Prostate gland (tissue), 2 donors: ENCODE results near the gene FAM162A. TPM values are rescaled to one million over a fixed set of nuclear protein-coding genes. Genes with fewer than 3 reads are reported as not detected.

ENCODE experiments used
- DNase-seq: peaks from one replicate; pipeline ENCODE4 v3.0.0-alpha.2; 2019; ENCODE audit warnings: low spot score
- H3K27ac ChIP-seq, 2 donors: fragments of 200-600 bp; sonication (generic); 2 replicates each; pipeline ENCODE4 v1.5.1; 2017 to 2019
- H3K27me3 ChIP-seq: fragments of 200-600 bp; sonication (generic); replicated peaks from 2 replicates; pipeline ENCODE4 v1.5.1; 2019; ENCODE audit not compliant: insufficient read depth
- H3K36me3 ChIP-seq, 2 donors: fragments of 200-600 bp; sonication (generic); 1 replicate in 1 of 2; 2 replicates in 1 of 2; pipeline versions ENCODE4 v1.5.1 to v1.8.1; 2017 to 2019
- H3K4me1 ChIP-seq: fragments of 200-600 bp; sonication (generic); replicated peaks from 2 replicates; pipeline ENCODE4 v1.5.1; 2019
- H3K4me3 ChIP-seq, 2 donors: fragments of 200-600 bp; sonication (generic); 2 replicates each; pipeline ENCODE4 v1.5.1; 2017 to 2019
- H3K9me3 ChIP-seq: fragments of 200-600 bp; sonication (generic); 2 replicates; pipeline ENCODE4 v1.5.1; 2017
- POLR2A ChIP-seq: fragments of 450-650 bp; IDR thresholded peaks from one replicate; pipeline ENCODE4 v1.6.1; 2016; ENCODE audit warnings: antibody characterized with exemption, mild to moderate bottlenecking
- POLR2AphosphoS5 ChIP-seq: sonication (generic); formaldehyde crosslinking; IDR thresholded peaks from one replicate; pipeline ENCODE4 v1.6.1; 2017; ENCODE audit warnings: antibody characterized with exemption
- WGBS: methylation state at CpG from one replicate; pipeline ENCODE4 v1.1.5; 2018; 5-methylcytosine and 5-hydroxymethylcytosine counted together
- intact Hi-C: fragments of 100-400 bp; cut with DNase I; formaldehyde crosslinking; loops from one replicate; pipeline ENCODE4 v1.14.2; 2022
- total RNA-seq, 2 donors: library from RNA; depleted of rRNA; stranded (reverse); fragments of >200 nt; gene quantifications; one replicate each; pipeline ENCODE4 v1.1.0, GENCODE V29; 2016
- TF ChIP-seq, protein P1 (sequence below), 4 experiments: fragments of 200-600 bp in 2 of 4; fragments of 450-650 bp in 2 of 4; sonication (generic) in 2 of 4; IDR thresholded peaks; 1 replicate in 3 of 4; 2 replicates in 1 of 4; pipeline ENCODE4 v1.5.1; 2016 to 2019; ENCODE audit warnings: antibody characterized with exemption in 4 of 4, mild to moderate bottlenecking in 2 of 4, moderate library complexity in 2 of 4

Gene FAM162A
- total RNA-seq, 2 donors from 2014 or later: 12.9 to 87.9 TPM

GRCh38 chr3:122409446-122409845 is 25.5 kb downstream of the FAM162A start:
- no peak overlapping the region for H3K27ac ChIP-seq
- no peaks in the 10 kb centered on the region for H3K27me3 ChIP-seq
- intact Hi-C loops: no loop called here
- H3K4me3 ChIP-seq: no peak overlapping the region
- no peaks in the 10 kb centered on the region for H3K36me3 ChIP-seq
- H3K9me3 ChIP-seq: no peaks in the 10 kb centered on the region
- 75% methylated on average over 6 of the region's 6 CpGs for WGBS
- no peak for TF ChIP-seq POLR2A
- TF ChIP-seq POLR2AphosphoS5: no peak
- TF ChIP-seq, protein P1, sequence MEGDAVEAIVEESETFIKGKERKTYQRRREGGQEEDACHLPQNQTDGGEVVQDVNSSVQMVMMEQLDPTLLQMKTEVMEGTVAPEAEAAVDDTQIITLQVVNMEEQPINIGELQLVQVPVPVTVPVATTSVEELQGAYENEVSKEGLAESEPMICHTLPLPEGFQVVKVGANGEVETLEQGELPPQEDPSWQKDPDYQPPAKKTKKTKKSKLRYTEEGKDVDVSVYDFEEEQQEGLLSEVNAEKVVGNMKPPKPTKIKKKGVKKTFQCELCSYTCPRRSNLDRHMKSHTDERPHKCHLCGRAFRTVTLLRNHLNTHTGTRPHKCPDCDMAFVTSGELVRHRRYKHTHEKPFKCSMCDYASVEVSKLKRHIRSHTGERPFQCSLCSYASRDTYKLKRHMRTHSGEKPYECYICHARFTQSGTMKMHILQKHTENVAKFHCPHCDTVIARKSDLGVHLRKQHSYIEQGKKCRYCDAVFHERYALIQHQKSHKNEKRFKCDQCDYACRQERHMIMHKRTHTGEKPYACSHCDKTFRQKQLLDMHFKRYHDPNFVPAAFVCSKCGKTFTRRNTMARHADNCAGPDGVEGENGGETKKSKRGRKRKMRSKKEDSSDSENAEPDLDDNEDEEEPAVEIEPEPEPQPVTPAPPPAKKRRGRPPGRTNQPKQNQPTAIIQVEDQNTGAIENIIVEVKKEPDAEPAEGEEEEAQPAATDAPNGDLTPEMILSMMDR (IDR thresholded peaks at IDR 0.05): no peak
- DNase-seq: no peak
- H3K4me1 ChIP-seq: no peaks in the 10 kb centered on the region

DNA sequence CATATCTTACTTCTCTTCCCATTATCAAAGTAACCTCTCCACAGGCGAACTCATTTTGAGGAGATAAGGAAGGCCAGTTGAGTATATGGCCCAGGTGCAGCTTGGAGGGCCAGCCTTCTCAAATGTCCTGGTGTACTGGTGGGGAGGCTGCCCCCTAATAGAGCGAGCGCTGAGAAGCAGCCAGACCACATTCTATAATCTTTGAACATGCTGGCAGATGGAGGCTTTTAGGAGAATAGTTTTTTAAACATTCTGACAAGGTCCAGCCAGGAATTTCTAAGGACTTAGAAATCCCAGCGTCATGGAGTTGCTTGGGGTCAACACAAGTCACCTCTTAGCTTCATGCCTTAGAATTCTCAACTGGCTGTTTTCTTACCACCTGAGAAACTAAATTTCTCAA is 26.1 kb downstream of the FAM162A start:
- 89% methylated on average over 4 of the region's 4 CpGs for WGBS
- DNase-seq: no peak
- intact Hi-C loops: loop anchor here (10.0 kb wide), 1 partner anchor 105 kb away; the partner anchor contains the start of gene KPNA1
- Histone ChIP-seq H3K27me3 (no peaks in the 10 kb centered on the region), H3K9me3 (no peaks in the 10 kb centered on the region), H3K36me3 (no peaks in the 10 kb centered on the region), H3K4me1 (no peaks in the 10 kb centered on the region), H3K4me3 (no peak overlapping the region), H3K27ac (no peak overlapping the region)
- TF ChIP-seq POLR2AphosphoS5 (no peak), POLR2A (no peak)
- TF ChIP-seq, protein P1 (IDR thresholded peaks at IDR 0.05): no peak

- TF ChIP-seq, protein P1 (IDR thresholded peaks at IDR 0.05): no peak
- TF ChIP-seq POLR2AphosphoS5 (no peak), POLR2A (no peak)
- Histone ChIP-seq H3K36me3 (no peaks in the 10 kb centered on the region), H3K27me3 (no peaks in the 10 kb centered on the region), H3K27ac (no peak overlapping the region), H3K4me3 (no peak overlapping the region), H3K4me1 (no peaks in the 10 kb centered on the region), H3K9me3 (no peaks in the 10 kb centered on the region)
- WGBS: 89% methylated on average over 6 of the region's 6 CpGs
- intact Hi-C loops: loop anchor here (10.0 kb wide), 1 partner anchor 104 kb away; the partner anchor contains the start of gene KPNA1
- DNase-seq: no peak
These were observed 26.7 kb downstream of the FAM162A start for GRCh38 chr3:122410639-122411038.

GRCh38 chr3:122414391-122414790 is 30.4 kb downstream of the FAM162A start:
- H3K27me3 ChIP-seq: no peaks in the 10 kb centered on the region
- WGBS: 91% methylated on average over 3 of the region's 3 CpGs
- no peaks in the 10 kb centered on the region for H3K36me3 ChIP-seq
- H3K27ac ChIP-seq: no peak overlapping the region
- H3K4me3 ChIP-seq: no peak overlapping the region
- intact Hi-C loops: loop anchor here (10.0 kb wide), 1 partner anchor 100 kb away; the partner anchor contains the start of gene KPNA1
- no peak for DNase-seq
- H3K9me3 ChIP-seq: no peaks in the 10 kb centered on the region
- TF ChIP-seq, protein P1 (IDR thresholded peaks at IDR 0.05): no peak
- TF ChIP-seq POLR2A (no peak), POLR2AphosphoS5 (no peak)
- no peaks in the 10 kb centered on the region for H3K4me1 ChIP-seq

GRCh38 chr3:122415104-122415744 is 31.2 kb downstream of the FAM162A start:
- peak; percentile 41 for DNase-seq
- WGBS: 18% methylated on average over 10 of the region's 10 CpGs
- H3K36me3 ChIP-seq: no peaks in the 10 kb centered on the region
- peak overlapping the region; percentile 80 to 93 for H3K27ac ChIP-seq
- no peaks in the 10 kb centered on the region for H3K27me3 ChIP-seq
- intact Hi-C loops: loop anchor here (10.0 kb wide), 1 partner anchor 100 kb away; the partner anchor contains the start of gene KPNA1
- H3K4me1 ChIP-seq: no peaks in the 10 kb centered on the region
- H3K9me3 ChIP-seq: no peaks in the 10 kb centered on the region
- H3K4me3 ChIP-seq: peak overlapping the region; percentile 48 to 61
- no peak for TF ChIP-seq POLR2AphosphoS5
- TF ChIP-seq POLR2A: no peak
- TF ChIP-seq, protein P1 (IDR thresholded peaks at IDR 0.05): no peak
